GM23338 (cell line): ENCODE results near the gene SDC1. TPM values are rescaled to one million over a fixed set of nuclear protein-coding genes. Genes with fewer than 3 reads are reported as not detected.

Experiments
- ATAC-seq: fragments of 200-7000 bp; cut with Tn5 transposase; 3 replicates; pipeline ENCODE4 v1.9.1; 2020
- DNase-seq: peaks from one replicate; pipeline ENCODE4 v3.0.0-alpha.2; 2015; ENCODE audit warnings: low spot score
- H2AFZ ChIP-seq: fragments of 200-600 bp; sonication (generic); 2 replicates; pipeline ENCODE4 v1.8.0; 2016; ENCODE audit warnings: antibody characterized with exemption, mild to moderate bottlenecking, moderate library complexity
- H3F3A ChIP-seq: fragments of 200-600 bp; sonication (generic); replicated peaks from 2 replicates; pipeline ENCODE4 v1.8.0; 2017; ENCODE audit warnings: antibody characterized with exemption, mixed run types, low read depth
- H3K27ac ChIP-seq: fragments of 200-600 bp; sonication (generic); 2 replicates; pipeline ENCODE4 v1.6.1; 2016; ENCODE audit warnings: low read depth
- H3K27me3 ChIP-seq: fragments of 200-600 bp; sonication (generic); 2 replicates; pipeline ENCODE4 v1.8.0; 2016; ENCODE audit warnings: mild to moderate bottlenecking, mixed run types, moderate library complexity; ENCODE audit not compliant: insufficient read depth
- H3K36me3 ChIP-seq: fragments of 200-600 bp; sonication (generic); 2 replicates; pipeline ENCODE4 v1.8.0; 2016; ENCODE audit warnings: mild to moderate bottlenecking; ENCODE audit not compliant: insufficient read depth
- H3K4me1 ChIP-seq: fragments of 200-600 bp; sonication (generic); 2 replicates; pipeline ENCODE4 v1.8.0; 2016; ENCODE audit warnings: mild to moderate bottlenecking, moderate library complexity; ENCODE audit not compliant: insufficient read depth
- H3K4me2 ChIP-seq: fragments of 200-600 bp; sonication (generic); 2 replicates; pipeline ENCODE4 v1.7.1; 2017; ENCODE audit warnings: mixed run types
- H3K4me3 ChIP-seq: fragments of 200-600 bp; sonication (generic); 2 replicates; pipeline ENCODE4 v1.6.1; 2016; ENCODE audit warnings: mixed run types
- H3K79me2 ChIP-seq: fragments of 200-600 bp; sonication (generic); replicated peaks from 2 replicates; pipeline ENCODE4 v1.8.0; 2017; ENCODE audit warnings: mild to moderate bottlenecking; ENCODE audit not compliant: insufficient read depth
- H3K9me2 ChIP-seq: fragments of 200-600 bp; sonication (generic); 2 replicates; pipeline ENCODE4 v1.8.0; 2017; ENCODE audit not compliant: insufficient read depth
- H4K20me1 ChIP-seq: fragments of 200-600 bp; sonication (generic); replicated peaks from 2 replicates; pipeline ENCODE4 v1.8.0; 2017; ENCODE audit warnings: mild to moderate bottlenecking; ENCODE audit not compliant: insufficient read depth
- H3K27ac Mint-ChIP-seq: 2 replicates; pipeline ENCODE4 v1.8.0; 2020; ENCODE audit warnings: inconsistent platforms, mild to moderate bottlenecking, moderate library complexity, mixed read lengths
- H3K27me3 Mint-ChIP-seq: 3 replicates; pipeline ENCODE4 v1.8.0; 2022; ENCODE audit warnings: low read depth, mild to moderate bottlenecking, moderate library complexity, mixed read lengths, inconsistent platforms; ENCODE audit not compliant: insufficient read depth, poor library complexity
- H3K36me3 Mint-ChIP-seq: 3 replicates; pipeline ENCODE4 v1.8.0; 2021; ENCODE audit warnings: low read depth, mild to moderate bottlenecking, inconsistent platforms, moderate library complexity, mixed read lengths
- H3K4me1 Mint-ChIP-seq: 3 replicates; pipeline ENCODE4 v1.8.0; 2020; ENCODE audit warnings: mild to moderate bottlenecking, inconsistent platforms, mixed read lengths
- H3K4me3 Mint-ChIP-seq: 3 replicates; pipeline ENCODE4 v1.8.0; 2021; ENCODE audit warnings: moderate library complexity, mild to moderate bottlenecking, inconsistent platforms, mixed read lengths
- H3K9me3 Mint-ChIP-seq: 3 replicates; pipeline ENCODE4 v1.8.0; 2020; ENCODE audit warnings: moderate library complexity, mild to moderate bottlenecking, inconsistent platforms, mixed read lengths
- CTCF ChIP-seq, 2 experiments: fragments of 200-600 bp in 1 of 2; sonication (generic) in 1 of 2; conservative IDR thresholded peaks; 2 replicates each; pipeline versions ENCODE4 v1.5.1 to v1.6.1; 2016 to 2017; ENCODE audit warnings: antibody characterized with exemption in 2 of 2, low read depth in 2 of 2, mild to moderate bottlenecking in 2 of 2, moderate library complexity in 1 of 2
- JUNB ChIP-seq: IDR thresholded peaks from one replicate; pipeline ENCODE4 v1.6.1; 2016; ENCODE audit warnings: antibody characterized with exemption; ENCODE audit not compliant: unreplicated experiment
- POLR2AphosphoS5 ChIP-seq: IDR thresholded peaks from 2 replicates; pipeline ENCODE4 v1.6.1; 2016; ENCODE audit warnings: antibody characterized with exemption, low read depth
- ZNF114 ChIP-seq: fragments of 250-450 bp; sonication (Bioruptor Pico); IDR thresholded peaks from 2 replicates; pipeline ENCODE4 v1.5.0; 2020; ENCODE audit warnings: mild to moderate bottlenecking, moderate library complexity
- ZNF462 ChIP-seq: fragments of 250-450 bp; sonication (Bioruptor Pico); IDR thresholded peaks from 2 replicates; pipeline ENCODE4 v1.5.0; 2020; ENCODE audit warnings: mild to moderate bottlenecking, moderate library complexity
- polyA plus RNA-seq: library from polyadenylated mRNA; unstranded; fragments of >200 nt; fragmentation: Nextera tagmentation; extraction: Ambion mirVana; gene quantifications from 2 replicates; pipeline ENCODE4 v1.2.1, GENCODE V29; 2016
- total RNA-seq: library from RNA; depleted of rRNA; stranded (reverse); fragments of >200 nt; shearing (Covaris generic); gene quantifications from 2 replicates; pipeline ENCODE4 v1.2.3, GENCODE V29; 2014
- TF ChIP-seq, protein P1 (sequence below): IDR thresholded peaks from 2 replicates; pipeline ENCODE4 v1.6.1; 2016; ENCODE audit warnings: antibody characterized with exemption

Gene SDC1
- total and polyA plus RNA-seq, 2 experiments from 2014 or later: 16.6 to 43.0 TPM

- Histone ChIP-seq H3K36me3 (no peaks in the 10 kb centered on the region), H4K20me1 (no peaks in the 10 kb centered on the region), H3K4me3 (no peak overlapping the region), H3F3A (0 out of 2 replicates have a peak, but pooled peaks cover 6% of the 10 kb centered on the region), H3K4me1 (peaks cover 14% of the 10 kb centered on the region; the same call in 1 of the 2 replicates), H3K9me2 (no peaks in the 10 kb centered on the region), H2AFZ (0 out of 2 replicates have a peak overlapping the region, but pooled peaks have one; percentile 3), H3K27ac (no peak overlapping the region), H3K79me2 (no peaks in the 10 kb centered on the region), H3K4me2 (no peak overlapping the region), H3K27me3 (no peaks in the 10 kb centered on the region)
- H3K36me3 Mint-ChIP-seq: no peaks in the 10 kb centered on the region
- peaks cover 35% of the 10 kb centered on the region for H3K4me1 Mint-ChIP-seq
- TF ChIP-seq, protein P1, sequence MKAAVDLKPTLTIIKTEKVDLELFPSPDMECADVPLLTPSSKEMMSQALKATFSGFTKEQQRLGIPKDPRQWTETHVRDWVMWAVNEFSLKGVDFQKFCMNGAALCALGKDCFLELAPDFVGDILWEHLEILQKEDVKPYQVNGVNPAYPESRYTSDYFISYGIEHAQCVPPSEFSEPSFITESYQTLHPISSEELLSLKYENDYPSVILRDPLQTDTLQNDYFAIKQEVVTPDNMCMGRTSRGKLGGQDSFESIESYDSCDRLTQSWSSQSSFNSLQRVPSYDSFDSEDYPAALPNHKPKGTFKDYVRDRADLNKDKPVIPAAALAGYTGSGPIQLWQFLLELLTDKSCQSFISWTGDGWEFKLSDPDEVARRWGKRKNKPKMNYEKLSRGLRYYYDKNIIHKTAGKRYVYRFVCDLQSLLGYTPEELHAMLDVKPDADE: no peak
- TF ChIP-seq JUNB: no peak
- TF ChIP-seq CTCF (conservative IDR thresholded peaks at IDR 0.05; ENCODE audit: low read depth in 2 of 2): no peak
- TF ChIP-seq ZNF462: no peak
- TF ChIP-seq ZNF114: no peak
- TF ChIP-seq POLR2AphosphoS5: no peak
- DNase-seq (no peak), ATAC-seq (no peak)
- no peaks in the 10 kb centered on the region for H3K9me3 Mint-ChIP-seq
- H3K27ac Mint-ChIP-seq: no peak overlapping the region
- H3K27me3 Mint-ChIP-seq: peaks cover 5% of the 10 kb centered on the region
- H3K4me3 Mint-ChIP-seq: no peak overlapping the region
Measured at GRCh38 chr2:20191714-20192569, 33.0 kb downstream of the SDC1 start.
